Stimulated activated CD4-positive, alpha-beta T cell treated with anti-CD3 and anti-CD28 coated beads, Interleukin-12 subunit alpha, Interleukin-12 subunit beta, amount 100 ng/mL, for 4 hours (primary cell): ENCODE measurements around the gene CAMKK2.

Experiments used
- DNase-seq: peaks from one replicate; pipeline ENCODE4 v3.0.0-alpha.2; 2020

The CAMKK2 gene

DNA sequence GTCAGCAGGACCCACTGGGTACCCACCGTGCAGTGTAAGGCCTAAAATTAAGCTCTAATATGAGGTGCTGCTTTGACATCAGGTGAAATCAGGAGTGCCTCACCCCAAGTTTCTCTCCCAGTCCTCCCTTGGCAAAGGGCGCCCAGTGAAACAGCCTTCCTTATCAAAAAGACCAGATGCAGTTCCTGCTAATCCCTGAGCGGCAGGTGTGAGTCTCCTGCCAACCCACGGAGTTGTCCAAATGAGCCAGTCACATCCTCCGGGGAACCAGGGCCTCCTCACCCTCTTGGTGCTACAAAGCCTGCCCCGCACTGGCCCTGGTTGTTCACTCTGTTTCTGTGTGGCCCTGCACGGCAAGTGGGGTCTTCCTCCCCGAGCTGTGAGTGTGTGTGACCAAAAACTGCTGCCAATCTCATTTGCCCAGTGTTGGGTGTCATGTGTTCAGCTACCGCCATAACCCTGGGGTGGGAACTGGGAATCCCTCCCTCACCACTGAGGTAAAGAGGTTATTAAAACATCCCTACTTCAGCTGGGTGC is 106.8 kb downstream of the CAMKK2 start:
- DNase-seq, result no peak

DNA sequence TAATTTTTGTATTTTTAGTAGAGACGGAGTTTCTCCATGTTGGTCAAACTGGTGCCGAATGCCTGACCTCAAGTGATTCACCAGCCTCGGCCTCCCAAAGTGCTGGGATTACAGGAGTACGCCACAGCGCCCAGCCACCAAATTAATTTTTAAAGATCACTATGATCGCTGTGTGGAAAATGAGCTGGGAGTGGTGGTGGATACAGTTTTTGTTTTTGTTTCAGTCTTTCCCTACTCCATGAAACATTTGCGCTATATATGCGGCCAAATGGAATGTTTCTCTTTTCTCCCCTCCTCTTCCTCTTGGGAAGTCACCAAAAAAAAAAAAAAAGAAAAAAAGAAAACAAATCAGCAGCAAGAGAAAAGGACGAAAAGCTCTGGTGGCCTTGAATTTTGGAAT is 107.4 kb downstream of the CAMKK2 start:
- DNase-seq, result no peak

DNA sequence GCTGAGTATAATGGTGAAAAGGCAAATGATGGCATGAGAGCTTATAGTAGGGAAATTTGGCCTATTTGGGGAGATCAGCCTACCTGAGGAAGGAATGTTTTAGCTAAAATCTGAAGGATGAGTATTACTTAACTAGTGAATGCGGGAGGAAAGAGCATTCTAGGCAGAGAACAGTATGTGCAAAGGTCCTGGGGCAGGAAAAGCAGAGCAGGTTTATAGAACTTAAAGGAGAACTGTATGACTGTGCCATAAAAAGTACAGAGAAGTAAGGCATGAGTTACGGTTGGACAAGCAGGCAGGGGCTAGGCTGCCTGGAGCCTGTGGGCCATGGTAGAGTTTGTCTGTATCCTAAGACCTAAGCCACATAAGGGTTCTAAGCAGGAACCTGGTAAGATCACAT is 108.3 kb downstream of the CAMKK2 start:
- no peak for DNase-seq
